Activated naive CD8-positive, alpha-beta T cell (primary cell): ENCODE results near the gene SNED1.
"Not testable (repeated sequence)": the region's sequence is repeated elsewhere in the genome, so short reads cannot be mapped to it uniquely, and the experiment has no call there.

Experiments used
- H3K27ac Mint-ChIP-seq: one replicate; pipeline ENCODE4 v1.8.0; 2021; ENCODE audit warnings: mixed read lengths
- H3K27me3 Mint-ChIP-seq: one replicate; pipeline ENCODE4 v1.8.0; 2021; ENCODE audit warnings: mixed read lengths
- H3K36me3 Mint-ChIP-seq: one replicate; pipeline ENCODE4 v1.8.0; 2021; ENCODE audit warnings: mixed read lengths
- H3K4me1 Mint-ChIP-seq: one replicate; pipeline ENCODE4 v1.8.0; 2021; ENCODE audit warnings: low read depth, mixed read lengths
- H3K4me3 Mint-ChIP-seq: one replicate; pipeline ENCODE4 v1.8.0; 2021; ENCODE audit warnings: mild to moderate bottlenecking, mixed read lengths
- H3K9me3 Mint-ChIP-seq: one replicate; pipeline ENCODE4 v1.8.0; 2021; ENCODE audit warnings: low read depth, mixed read lengths

SNED1 gene

GRCh38 chr2:241087420-241088268 lies 89.2 kb downstream of the SNED1 start:
- peaks cover 27% of the 10 kb centered on the region for H3K36me3 Mint-ChIP-seq
- H3K4me3 Mint-ChIP-seq: peak overlapping the region; percentile 7
- H3K27ac Mint-ChIP-seq: peak overlapping the region; percentile 78
- H3K9me3 Mint-ChIP-seq: peaks cover 7% of the 10 kb centered on the region
- H3K4me1 Mint-ChIP-seq: peaks cover 40% of the 10 kb centered on the region
- no peaks in the 10 kb centered on the region for H3K27me3 Mint-ChIP-seq

GRCh38 chr2:241088376-241088775 lies 90.0 kb downstream of the SNED1 start:
- Mint-ChIP-seq H3K4me1 (peaks cover 41% of the 10 kb centered on the region), H3K4me3 (peak overlapping the region; percentile 44), H3K27ac (peak overlapping the region; percentile 78), H3K36me3 (peaks cover 27% of the 10 kb centered on the region), H3K27me3 (no peaks in the 10 kb centered on the region), H3K9me3 (peaks cover 7% of the 10 kb centered on the region)

GRCh38 chr2:241088791-241089732 lies 90.6 kb downstream of the SNED1 start:
- Mint-ChIP-seq H3K27ac (peak overlapping the region; percentile 87), H3K36me3 (peaks cover 27% of the 10 kb centered on the region), H3K27me3 (no peaks in the 10 kb centered on the region), H3K4me3 (peak overlapping the region; percentile 59), H3K4me1 (peaks cover 44% of the 10 kb centered on the region), H3K9me3 (peaks cover 7% of the 10 kb centered on the region)

GRCh38 chr2:241091201-241091600 lies 92.8 kb downstream of the SNED1 start:
- H3K9me3 Mint-ChIP-seq: no peaks in the 10 kb centered on the region
- no peak overlapping the region for H3K4me3 Mint-ChIP-seq
- H3K36me3 Mint-ChIP-seq: peaks cover 21% of the 10 kb centered on the region
- peak overlapping the region; percentile 87 for H3K27ac Mint-ChIP-seq
- peaks cover 59% of the 10 kb centered on the region for H3K4me1 Mint-ChIP-seq
- H3K27me3 Mint-ChIP-seq: no peaks in the 10 kb centered on the region

- Mint-ChIP-seq H3K27ac (peak overlapping the region; percentile 58), H3K27me3 (no peaks in the 10 kb centered on the region)
Measured at GRCh38 chr2:241091734-241092445, 93.5 kb downstream of the SNED1 start.

GRCh38 chr2:241092677-241093076 lies 94.3 kb downstream of the SNED1 start:
- peak overlapping the region; percentile 78 for H3K27ac Mint-ChIP-seq
- H3K36me3 Mint-ChIP-seq: peaks cover 24% of the 10 kb centered on the region
- H3K4me1 Mint-ChIP-seq: peaks cover 72% of the 10 kb centered on the region
- no peaks in the 10 kb centered on the region for H3K9me3 Mint-ChIP-seq
- no peaks in the 10 kb centered on the region for H3K27me3 Mint-ChIP-seq
- H3K4me3 Mint-ChIP-seq: no peak overlapping the region

More at GRCh38 chr2:241091734-241092445, 93.5 kb downstream of the SNED1 start:
- Mint-ChIP-seq H3K4me3 (no peak overlapping the region), H3K36me3 (peaks cover 22% of the 10 kb centered on the region), H3K4me1 (peaks cover 64% of the 10 kb centered on the region), H3K9me3 (no peaks in the 10 kb centered on the region)

GRCh38 chr2:241093133-241093781 lies 94.8 kb downstream of the SNED1 start:
- not testable (repeated sequence) for H3K4me3 Mint-ChIP-seq, H3K9me3 Mint-ChIP-seq, H3K27me3 Mint-ChIP-seq
- peaks cover 21% of the 10 kb centered on the region for H3K36me3 Mint-ChIP-seq
- H3K27ac Mint-ChIP-seq: peak overlapping the region; percentile 82
- H3K4me1 Mint-ChIP-seq: peaks cover 72% of the 10 kb centered on the region

GRCh38 chr2:241094172-241094571 lies 95.8 kb downstream of the SNED1 start:
- H3K4me1 Mint-ChIP-seq: peaks cover 73% of the 10 kb centered on the region
- H3K36me3 Mint-ChIP-seq: peaks cover 24% of the 10 kb centered on the region
- no peaks in the 10 kb centered on the region for H3K9me3 Mint-ChIP-seq
- H3K4me3 Mint-ChIP-seq: no peak overlapping the region
- peak overlapping the region; percentile 82 for H3K27ac Mint-ChIP-seq
- H3K27me3 Mint-ChIP-seq: no peaks in the 10 kb centered on the region

GRCh38 chr2:241094924-241095420 lies 96.6 kb downstream of the SNED1 start:
- H3K36me3 Mint-ChIP-seq: peaks cover 24% of the 10 kb centered on the region
- H3K27me3 Mint-ChIP-seq: no peaks in the 10 kb centered on the region
- peaks cover 75% of the 10 kb centered on the region for H3K4me1 Mint-ChIP-seq
- H3K9me3 Mint-ChIP-seq: no peaks in the 10 kb centered on the region
- H3K4me3 Mint-ChIP-seq: peak overlapping the region; percentile 69
- H3K27ac Mint-ChIP-seq: peak overlapping the region; percentile 92

GRCh38 chr2:241095594-241096290 lies 97.3 kb downstream of the SNED1 start:
- Mint-ChIP-seq H3K9me3 (no peaks in the 10 kb centered on the region), H3K36me3 (peaks cover 24% of the 10 kb centered on the region), H3K27ac (peak overlapping the region; percentile 92), H3K27me3 (no peaks in the 10 kb centered on the region), H3K4me1 (peaks cover 80% of the 10 kb centered on the region), H3K4me3 (peak overlapping the region; percentile 69)

GRCh38 chr2:241096979-241097378 lies 98.6 kb downstream of the SNED1 start:
- H3K27me3 Mint-ChIP-seq: no peaks in the 10 kb centered on the region
- H3K36me3 Mint-ChIP-seq: peaks cover 24% of the 10 kb centered on the region
- peak overlapping the region; percentile 25 for H3K4me3 Mint-ChIP-seq
- H3K9me3 Mint-ChIP-seq: no peaks in the 10 kb centered on the region
- peak overlapping the region; percentile 92 for H3K27ac Mint-ChIP-seq
- peaks cover 78% of the 10 kb centered on the region for H3K4me1 Mint-ChIP-seq

- Mint-ChIP-seq H3K36me3 (peaks cover 24% of the 10 kb centered on the region), H3K27ac (peak overlapping the region; percentile 68), H3K27me3 (no peaks in the 10 kb centered on the region), H3K9me3 (no peaks in the 10 kb centered on the region), H3K4me1 (peaks cover 80% of the 10 kb centered on the region), H3K4me3 (peak overlapping the region; percentile 63)
Measured at GRCh38 chr2:241099246-241099645, 100.8 kb downstream of the SNED1 start.

GRCh38 chr2:241102239-241102803 lies 103.9 kb downstream of the SNED1 start, which contains the start of gene MTERF4:
Gene MTERF4, minus strand, starts transcription at chr2:241102287. Its CDS starts 14 bp downstream, at chr2:241102273.
- peak within 1 kb of the TSS; percentile 97 for H3K4me3 Mint-ChIP-seq
- H3K36me3 Mint-ChIP-seq: peaks cover 10% of the 10 kb centered on the region
- H3K9me3 Mint-ChIP-seq: no peaks in the 10 kb centered on the region
- H3K4me1 Mint-ChIP-seq: peaks cover 78% of the 10 kb centered on the region
- H3K27me3 Mint-ChIP-seq: no peaks in the 10 kb centered on the region
- peak within 1 kb of the TSS; percentile 98 for H3K27ac Mint-ChIP-seq
